HepG2 (cell line): ENCODE data around the gene DLX3. TPM values are rescaled to one million over a fixed set of nuclear protein-coding genes. Genes with fewer than 3 reads are reported as not detected.

Experiments used
- ATAC-seq: fragments of 200-7000 bp; cut with Tn5 transposase; 3 replicates; pipeline ENCODE4 v1.9.1; 2020; ENCODE audit warnings: mild to moderate bottlenecking, moderate library complexity
- BruUV-seq: library from RNA; stranded (reverse); fragments of 400-500 nt; replicated peaks from 2 replicates; lab custom pipeline; 2021; lab: Mats Ljungman, UMichigan
- CTCF ChIA-PET: fragments of 300-600 bp; formaldehyde crosslinking; extraction: SDS; loops from one replicate; lab custom pipeline; 2021; ENCODE audit warnings: low total read pairs, inconsistent platforms, low intra/inter-chr PET ratio; lab: Yijun Ruan, JAX
- POLR2A ChIA-PET: fragments of 350-600 bp; sonication (Branson Sonifier 250); formaldehyde crosslinking; loops from one replicate; lab custom pipeline; 2020; ENCODE audit warnings: antibody characterized with exemption, inconsistent platforms; lab: Yijun Ruan, JAX
- DNase-seq: peaks from one replicate; pipeline ENCODE4 v3.0.0-alpha.2; 2015; ENCODE audit warnings: low spot score
- FAIRE-seq: peaks from 3 replicates; lab custom pipeline; 2011; peaks lifted over from hg19 to GRCh38; lab: Jason Lieb, UNC
- H2AFZ ChIP-seq: one replicate; pipeline ENCODE4 v1.6.1; 2011; ENCODE audit warnings: low read length, inconsistent platforms
- H3K27ac ChIP-seq: fragments of 300-600 bp; 3 replicates; pipeline ENCODE4 v1.8.0; 2011; ENCODE audit warnings: mixed run types, mild to moderate bottlenecking, mixed read lengths, low read length, inconsistent platforms; ENCODE audit not compliant: insufficient read depth; ENCODE audit errors: extremely low read length
- H3K27me3 ChIP-seq, 2 experiments: fragments of 200-600 bp in 1 of 2; 2 replicates in 1 of 2; 3 replicates in 1 of 2; pipeline versions ENCODE4 v1.6.0 to v1.8.0; 2011; ENCODE audit warnings: low read length in 2 of 2, mild to moderate bottlenecking in 2 of 2, moderate library complexity in 2 of 2, inconsistent platforms in 1 of 2; ENCODE audit not compliant: insufficient read depth in 2 of 2, control insufficient read depth in 1 of 2
- H3K36me3 ChIP-seq, 2 experiments: fragments of 200-600 bp in 1 of 2; replicated peaks in 1 of 2; 2 replicates in 1 of 2; 3 replicates in 1 of 2; pipeline versions ENCODE4 v1.5.1 to v1.8.0; 2011; ENCODE audit warnings: low read length in 2 of 2, inconsistent platforms in 1 of 2; ENCODE audit not compliant: insufficient read depth in 2 of 2, control insufficient read depth in 1 of 2
- H3K4me1 ChIP-seq: 2 replicates; pipeline ENCODE4 v1.5.1; 2012; ENCODE audit warnings: low read length, inconsistent platforms; ENCODE audit not compliant: insufficient read depth
- H3K4me2 ChIP-seq: 2 replicates; pipeline ENCODE4 v1.6.0; 2011; ENCODE audit warnings: low read depth, low read length, inconsistent platforms
- H3K4me3 ChIP-seq, 3 experiments: fragments of 200-600 bp in 1 of 3; sonication (generic), shearing (Covaris generic) in 1 of 3; replicated peaks in 1 of 3; 2 replicates each; pipeline ENCODE4 v1.5.1; 2011 to 2016; ENCODE audit warnings: low read length in 3 of 3, inconsistent platforms in 2 of 3, low read depth in 2 of 3, mild to moderate bottlenecking in 2 of 3, control low read depth in 1 of 3, mixed read lengths in 1 of 3; ENCODE audit not compliant: insufficient read depth in 1 of 3
- H3K79me2 ChIP-seq: one replicate; pipeline ENCODE4 v1.6.1; 2011; ENCODE audit warnings: low read length, inconsistent platforms; ENCODE audit not compliant: insufficient read depth
- H3K9ac ChIP-seq: 2 replicates; pipeline ENCODE4 v1.6.0; 2011; ENCODE audit warnings: mild to moderate bottlenecking, low read depth, low read length, inconsistent platforms; ENCODE audit not compliant: insufficient read depth
- H3K9me3 ChIP-seq: 2 replicates; pipeline ENCODE4 v1.5.1; 2012; ENCODE audit warnings: mild to moderate bottlenecking, low read length
- H4K20me1 ChIP-seq: 2 replicates; pipeline ENCODE4 v1.6.0; 2011; ENCODE audit warnings: inconsistent platforms, mild to moderate bottlenecking, low read length, moderate library complexity; ENCODE audit not compliant: insufficient read depth
- DBP ChIP-seq: sonication (generic); formaldehyde crosslinking; IDR thresholded peaks from 2 replicates; pipeline ENCODE4 v1.4.0; 2020; ENCODE audit warnings: missing genetic modification reagents; ENCODE audit errors: not compliant biosample characterization
- DDIT3 ChIP-seq: sonication (generic); formaldehyde crosslinking; IDR thresholded peaks from 2 replicates; pipeline ENCODE4 v1.4.0; 2020; ENCODE audit warnings: mild to moderate bottlenecking, missing genetic modification reagents
- ELK4 ChIP-seq: sonication (generic); formaldehyde crosslinking; IDR thresholded peaks from 2 replicates; pipeline ENCODE4 v1.9.0; 2021; ENCODE audit warnings: missing genetic modification reagents, borderline replicate concordance
- GLI4 ChIP-seq: sonication (generic); formaldehyde crosslinking; IDR thresholded peaks from 2 replicates; pipeline ENCODE4 v1.5.1; 2020; ENCODE audit warnings: missing genetic modification reagents, mild to moderate bottlenecking, moderate library complexity, borderline replicate concordance
- GLMP ChIP-seq: sonication (generic); formaldehyde crosslinking; IDR thresholded peaks from 2 replicates; pipeline ENCODE4 v1.9.0; 2021; ENCODE audit warnings: missing genetic modification reagents, mild to moderate bottlenecking, borderline replicate concordance
- HNRNPL ChIP-seq: fragments of 200-400 bp; formaldehyde crosslinking; IDR thresholded peaks from 2 replicates; pipeline ENCODE4 v1.6.1; 2017; ENCODE audit warnings: mild to moderate bottlenecking, low read depth, low read length
- MATR3 ChIP-seq: sonication (generic); formaldehyde crosslinking; IDR thresholded peaks from 2 replicates; pipeline ENCODE4 v1.4.0; 2020; ENCODE audit warnings: missing genetic modification reagents
- MLLT10 ChIP-seq: sonication (generic); formaldehyde crosslinking; IDR thresholded peaks from 2 replicates; pipeline ENCODE4 v1.4.0; 2020; ENCODE audit warnings: missing genetic modification reagents
- MYNN ChIP-seq: sonication (generic); formaldehyde crosslinking; IDR thresholded peaks from 2 replicates; pipeline ENCODE4 v1.4.0; 2020; ENCODE audit warnings: mild to moderate bottlenecking, low read depth, missing genetic modification reagents
- NFIC ChIP-seq: IDR thresholded peaks from 2 replicates; pipeline ENCODE4 v1.6.1; 2012; ENCODE audit warnings: mild to moderate bottlenecking, low read length, inconsistent platforms
- RFX1 ChIP-seq: fragments of 450-650 bp; IDR thresholded peaks from 2 replicates; pipeline ENCODE4 v1.6.1; 2017
- RFXANK ChIP-seq: IDR thresholded peaks from 2 replicates; pipeline ENCODE4 v1.6.1; 2016
- SMARCC2 ChIP-seq: fragments of 450-650 bp; IDR thresholded peaks from 2 replicates; pipeline ENCODE4 v1.6.1; 2017; ENCODE audit warnings: antibody characterized with exemption, mild to moderate bottlenecking
- ZBTB2 ChIP-seq: sonication (generic); formaldehyde crosslinking; IDR thresholded peaks from 2 replicates; pipeline ENCODE4 v1.8.0; 2022; ENCODE audit warnings: low read depth, missing genetic modification reagents
- ZBTB34 ChIP-seq: sonication (generic); formaldehyde crosslinking; IDR thresholded peaks from 2 replicates; pipeline ENCODE4 v1.8.0; 2022; ENCODE audit warnings: mild to moderate bottlenecking, missing genetic modification reagents
- ZFP37 ChIP-seq: sonication (generic); formaldehyde crosslinking; IDR thresholded peaks from 2 replicates; pipeline ENCODE4 v1.4.0; 2020; ENCODE audit warnings: missing genetic modification reagents, borderline replicate concordance
- ZNF446 ChIP-seq: sonication (generic); formaldehyde crosslinking; IDR thresholded peaks from 2 replicates; pipeline ENCODE4 v1.5.0; 2020; ENCODE audit warnings: mild to moderate bottlenecking, missing genetic modification reagents
- ZNF614 ChIP-seq: IDR thresholded peaks from 2 replicates; pipeline ENCODE4 v1.6.1; 2018; ENCODE audit warnings: missing biosample characterization, missing genetic modification reagents, inconsistent platforms, borderline replicate concordance
- ZNF747 ChIP-seq: sonication (generic); formaldehyde crosslinking; IDR thresholded peaks from 2 replicates; pipeline ENCODE4 v1.8.1; 2023; ENCODE audit warnings: missing genetic modification reagents, mild to moderate bottlenecking, borderline replicate concordance
- ZNF816 ChIP-seq: sonication (generic); formaldehyde crosslinking; IDR thresholded peaks from 2 replicates; pipeline ENCODE4 v1.8.0; 2022; ENCODE audit warnings: missing genetic modification reagents, mild to moderate bottlenecking, borderline replicate concordance
- WGBS: methylation state at CpG from one replicate; pipeline ENCODE4 v1.1.6; 2017; ENCODE audit warnings: low lambda C conversion rate; 5-methylcytosine and 5-hydroxymethylcytosine counted together
- in situ Hi-C: cut with HindIII; loops from 2 replicates; pipeline ENCODE4 v1.10.0; 2017; ENCODE audit warnings: low pct_unique_long_range_greater_than_20kb; ENCODE audit not compliant: extremely low pct_ligation_motif_present
- intact Hi-C: fragments of 100-400 bp; cut with micrococcal nuclease; formaldehyde crosslinking; loops from one replicate; pipeline ENCODE4 v1.10.0; 2022; ENCODE audit not compliant: unreplicated experiment
- polyA plus RNA-seq, 8 experiments: library from polyadenylated mRNA; depleted of rRNA in 3 of 8; stranded (reverse) in 7 of 8; unstranded in 1 of 8; fragments of >200 nt; fragmentation: Illumina TruSeq in 4 of 8; extraction: Trizol in 4 of 8; gene quantifications; 2 replicates each; pipeline versions ENCODE4 v1.2.1 to v1.2.3, GENCODE V29; 2011 to 2016; ENCODE audit warnings: low read depth in 4 of 8, missing spikeins in 1 of 8, mixed read lengths in 1 of 8; ENCODE audit not compliant: insufficient read depth in 1 of 8
- total RNA-seq, 5 experiments: library from RNA; depleted of rRNA; stranded (reverse); fragments of >200 nt; fragmentation: Illumina TruSeq; extraction: Trizol; gene quantifications; 2 replicates each; pipeline ENCODE4 v1.2.3, GENCODE V29; 2016; ENCODE audit warnings: low read depth in 1 of 5

The DLX3 gene
- total and polyA plus RNA-seq, 2 of the 13 experiments (the other 11 are each of a cell fraction or from before 2014, with no cell fraction given): 0.03 TPM; not detected in 1

- Histone ChIP-seq H3K36me3 (no peaks in the 10 kb centered on the region), H3K9ac (no peak overlapping the region), H3K9me3 (no peaks in the 10 kb centered on the region)
- POLR2A ChIA-PET: no interaction called here
- 60% methylated on average over 8 of the region's 8 CpGs for WGBS
- TF ChIP-seq MLLT10 (no peak), DBP (CRISPR knock-in tag) (no peak), ELK4 (CRISPR knock-in tag) (no peak), RFX1 (no peak), DDIT3 (CRISPR knock-in tag) (no peak), GLI4 (CRISPR knock-in tag) (no peak), ZNF816 (CRISPR knock-in tag) (no peak), RFXANK (CRISPR knock-in tag) (no peak), ZBTB2 (CRISPR knock-in tag) (no peak), SMARCC2 (no peak), MATR3 (CRISPR knock-in tag) (no peak), MYNN (CRISPR knock-in tag) (no peak), GLMP (CRISPR knock-in tag) (no peak), HNRNPL (no peak), ZFP37 (CRISPR knock-in tag) (no peak), ZNF614 (CRISPR knock-in tag) (no peak), ZNF747 (CRISPR knock-in tag) (no peak), NFIC (no peak), ZNF446 (CRISPR knock-in tag) (no peak), ZBTB34 (CRISPR knock-in tag) (no peak)
- TF ChIP-seq, all 625 proteins: peak for 0
- in situ Hi-C loops: loop anchor here (5.0 kb wide), 1 partner anchor 39 kb away; no protein-coding TSS in a partner anchor
- no peak overlapping the region for H2AFZ ChIP-seq
- H4K20me1 ChIP-seq: no peaks in the 10 kb centered on the region
- CTCF ChIA-PET: no interaction called here
- no peaks in the 10 kb centered on the region for H3K79me2 ChIP-seq
- H3K27ac ChIP-seq: no peak overlapping the region
- ATAC-seq (no peak), DNase-seq (no peak), FAIRE-seq (no peak)
- peaks cover 28% of the 10 kb centered on the region for H3K4me1 ChIP-seq
- no peak overlapping the region for H3K4me3 ChIP-seq
- H3K27me3 ChIP-seq: peaks cover 36 to 89% of the 10 kb centered on the region in 2 experiments
- BruUV-seq: no TSS peak
- intact Hi-C loops: no loop called here
- no peak overlapping the region for H3K4me2 ChIP-seq
Observed at GRCh38 chr17:49990921-49991320, 4.1 kb downstream of the DLX3 start.
